Head of caudate nucleus (tissue), 42 donors: ENCODE results near the gene MRAP2.
"Not testable (repeated sequence)": the region's sequence is repeated elsewhere in the genome, so short reads cannot be mapped to it uniquely, and the experiment has no call there.

Experiments
- DNase-seq, 42 donors: peaks; one replicate each; pipeline versions ENCODE4 v3.0.0 to v3.0.0-alpha.2; 2020 to 2021; ENCODE audit warnings: mixed read lengths in 7 of 42
- intact Hi-C: fragments of 100-400 bp; cut with DNase I; formaldehyde crosslinking; loops from one replicate; pipeline ENCODE4 v1.15.0; 2022

Gene MRAP2

DNA sequence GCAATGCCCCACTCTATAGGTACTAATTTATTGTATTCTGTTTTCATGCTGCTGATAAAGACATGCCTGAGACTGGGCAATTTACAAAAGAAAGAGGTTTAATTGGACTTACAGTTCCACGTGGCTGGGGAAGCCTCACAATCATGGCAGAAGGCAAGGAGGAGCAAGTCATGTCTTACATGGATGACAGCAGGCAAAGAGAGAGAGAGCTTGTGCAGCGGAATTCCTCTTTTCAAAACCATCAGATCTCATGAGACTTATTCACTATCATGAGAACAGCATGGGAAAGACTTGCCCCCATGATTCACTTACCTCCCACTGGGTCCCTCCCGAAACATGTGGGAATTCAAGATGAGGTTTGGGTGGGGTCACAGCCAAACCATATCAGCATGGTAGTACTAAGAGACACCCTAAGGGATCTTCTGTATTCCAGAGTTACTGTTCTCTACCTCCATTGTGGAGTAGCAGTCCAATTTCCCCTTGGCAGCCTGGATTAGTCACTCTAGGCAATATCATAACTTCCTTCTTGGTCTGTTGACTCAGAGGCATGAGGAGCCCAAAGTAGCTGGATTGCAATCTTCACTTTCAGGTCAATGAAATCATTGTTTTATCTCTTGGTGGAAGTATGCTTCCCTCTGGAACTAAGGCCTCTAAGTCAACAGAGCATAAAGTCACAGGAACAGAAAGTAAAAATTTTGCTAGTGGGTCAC lies 71.8 kb downstream of the MRAP2 start:
- DNase-seq, intact Hi-C loops: not testable (repeated sequence)

DNA sequence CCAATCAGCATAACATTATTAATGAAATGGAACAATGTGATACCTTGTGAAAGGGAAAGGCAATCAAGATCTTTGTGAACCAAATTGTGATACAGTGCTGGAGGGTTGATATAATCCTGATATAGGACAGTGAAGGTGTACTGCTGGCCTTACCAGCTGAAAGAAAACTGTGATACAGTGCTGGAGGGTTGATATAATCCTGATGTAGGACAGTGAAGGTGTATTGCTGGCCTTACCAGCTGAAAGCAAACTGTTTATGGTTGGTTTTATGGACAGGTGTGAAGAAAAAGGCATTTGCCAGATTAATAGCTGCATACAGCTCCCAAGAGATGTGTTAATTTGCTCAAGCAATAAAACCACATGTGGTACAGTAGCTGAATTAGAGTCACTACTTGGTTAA lies 73.9 kb downstream of the MRAP2 start:
- intact Hi-C loops, result no loop called here
- DNase-seq, result no peak

DNA sequence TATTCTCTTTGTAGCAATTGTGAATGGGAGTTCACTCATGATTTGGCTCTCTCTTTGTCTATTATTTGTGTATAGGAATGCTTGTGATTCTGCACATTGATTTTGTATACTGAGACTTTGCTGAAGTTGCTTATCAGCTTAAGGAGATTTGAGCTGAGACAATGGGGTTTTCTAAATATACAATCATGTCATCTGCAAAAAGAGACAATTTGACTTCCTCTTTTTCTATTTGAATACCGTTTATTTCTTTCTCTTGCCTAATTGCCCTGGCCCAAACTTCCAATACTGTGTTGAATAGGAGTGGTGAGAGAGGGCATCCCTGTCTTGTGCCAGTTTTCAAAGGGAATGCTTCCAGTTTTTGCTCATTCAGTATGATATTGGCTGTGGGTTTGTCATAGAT lies 77.8 kb downstream of the MRAP2 start:
- DNase-seq, result not testable (repeated sequence)

DNA sequence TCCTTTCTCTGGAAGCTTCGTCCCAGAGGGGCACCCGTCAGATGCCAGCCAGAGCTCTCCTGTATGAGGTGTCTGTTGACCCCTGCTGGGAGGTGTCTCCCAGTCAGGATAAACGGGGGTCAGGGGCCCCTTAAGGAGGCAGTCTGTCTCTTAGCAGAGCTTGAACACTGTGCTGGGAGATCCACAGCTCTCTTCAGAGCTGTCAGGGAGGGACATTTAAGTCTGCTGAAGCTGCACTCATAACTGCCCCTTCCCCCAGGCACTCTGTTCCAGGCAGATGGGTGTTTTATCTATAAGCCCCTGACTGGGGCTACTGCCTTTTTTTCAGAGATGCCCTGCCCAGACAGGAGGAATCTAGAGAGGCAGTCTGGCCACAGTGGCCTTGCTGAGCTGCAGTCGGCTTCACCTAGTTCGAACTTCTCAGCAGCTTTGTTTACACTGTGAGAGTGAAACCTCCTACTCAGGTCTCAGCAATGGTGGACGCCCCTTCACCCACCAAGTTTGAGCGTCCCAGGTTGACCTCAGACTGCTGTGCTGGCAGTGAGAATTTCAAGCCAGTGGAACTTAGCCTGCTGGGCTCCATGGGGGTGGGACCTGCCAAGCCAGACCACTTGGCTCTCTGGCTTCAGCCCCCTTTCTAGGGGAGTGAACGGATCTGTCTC lies 81.5 kb downstream of the MRAP2 start:
- intact Hi-C loops, DNase-seq: not testable (repeated sequence)

More for the DNA sequence above, 77.8 kb downstream of the MRAP2 start:
- intact Hi-C loops, result not testable (repeated sequence)

DNA sequence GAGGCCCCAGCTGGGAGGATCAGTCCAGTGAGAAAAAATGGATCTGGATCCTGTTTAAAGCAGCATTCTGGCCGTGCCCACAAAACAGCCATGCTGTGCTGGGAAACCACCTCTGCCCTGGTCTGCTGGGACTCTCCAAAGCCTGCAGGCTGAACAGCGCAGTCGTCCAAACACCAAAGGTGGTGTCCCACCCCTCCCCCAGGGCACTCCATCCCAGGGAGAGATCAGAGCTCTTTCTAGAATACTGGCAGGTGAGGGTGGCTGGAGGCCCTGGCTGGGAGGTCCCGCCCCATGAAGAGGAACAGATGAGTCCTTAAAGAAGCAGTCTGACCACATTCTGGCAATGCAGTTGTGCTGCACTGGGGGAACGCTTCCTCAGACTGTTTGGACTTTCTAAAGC lies 84.6 kb downstream of the MRAP2 start:
- intact Hi-C loops, result no loop called here
- no peak for DNase-seq

DNA sequence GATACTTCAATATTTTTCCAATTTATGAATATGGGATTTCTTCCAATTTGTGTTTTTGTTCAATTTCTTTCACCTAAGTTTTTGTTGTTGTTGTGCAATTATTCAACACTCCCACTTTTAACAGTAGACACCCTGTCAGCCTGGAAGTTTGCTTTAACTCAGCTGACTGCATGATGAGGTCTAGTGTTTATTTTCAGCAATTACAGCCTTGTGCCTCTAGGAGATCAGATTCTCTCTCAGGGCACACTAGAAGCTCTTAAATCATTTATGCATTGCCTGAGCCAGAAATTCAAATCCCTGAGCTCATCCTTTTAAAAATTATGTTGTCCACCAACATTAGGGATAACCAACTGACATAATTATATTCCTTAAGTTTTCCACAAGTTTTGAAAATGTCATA lies 85.7 kb downstream of the MRAP2 start:
- DNase-seq, result no peak
- intact Hi-C loops, result no loop called here

DNA sequence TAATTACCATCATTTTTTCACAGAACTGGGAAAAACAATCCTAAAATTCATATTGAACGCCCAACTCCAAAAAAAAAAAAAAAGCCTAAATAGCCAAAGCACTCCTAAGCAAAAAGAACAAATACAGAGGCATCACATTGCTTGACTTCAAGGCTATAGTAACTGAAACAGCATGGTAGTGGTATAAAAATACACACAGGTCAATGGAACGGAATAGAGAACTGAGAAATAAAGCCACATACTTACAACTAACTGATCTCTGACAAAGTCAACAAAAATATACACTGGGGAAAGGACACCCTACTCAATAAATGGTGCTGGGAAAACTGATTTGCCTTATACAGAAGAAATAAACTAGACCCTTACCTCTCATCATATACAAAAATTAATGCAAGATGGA lies 89.6 kb downstream of the MRAP2 start:
- intact Hi-C loops, result no loop called here
- DNase-seq, result no peak

DNA sequence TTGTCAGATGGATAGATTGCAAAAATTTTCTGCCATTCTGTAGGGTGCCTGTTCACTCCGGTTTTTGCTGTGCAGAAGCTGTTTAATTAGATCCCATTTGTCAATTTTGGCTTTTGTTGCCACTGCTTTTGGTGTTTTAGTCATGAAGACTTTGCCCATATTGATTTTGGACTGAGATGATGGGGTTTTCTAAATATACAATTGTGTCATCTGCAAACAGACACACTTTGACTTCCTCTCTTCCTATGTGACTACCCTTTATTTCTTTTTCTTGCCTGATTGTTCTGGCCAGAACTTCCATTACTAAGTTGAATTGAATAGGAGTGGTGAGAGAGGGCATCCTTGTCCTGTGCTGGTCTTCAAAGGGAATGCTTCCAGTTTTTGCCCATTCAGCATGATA lies 96.0 kb downstream of the MRAP2 start:
- intact Hi-C loops, DNase-seq: not testable (repeated sequence)

DNA sequence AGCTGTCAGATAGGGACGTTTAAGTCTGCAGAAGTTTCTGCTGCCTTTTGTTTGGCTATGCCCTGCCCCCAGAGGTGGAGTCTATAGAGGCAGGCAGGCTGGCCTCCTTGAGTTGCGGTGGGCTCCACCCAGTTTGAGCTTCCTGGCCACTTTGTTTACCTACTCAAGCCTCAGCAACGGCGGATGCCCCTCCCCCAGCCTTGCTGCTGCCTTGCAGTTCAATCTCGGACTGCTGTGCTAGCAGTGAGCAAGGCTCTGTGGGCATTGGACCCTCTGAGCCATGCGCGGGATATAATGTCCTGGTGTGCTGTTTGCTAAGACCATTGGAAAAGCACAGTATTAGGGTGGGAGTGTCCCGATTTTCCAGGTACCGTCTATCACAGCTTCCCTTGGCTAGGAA lies 99.8 kb downstream of the MRAP2 start:
- DNase-seq, intact Hi-C loops: not testable (repeated sequence)

DNA sequence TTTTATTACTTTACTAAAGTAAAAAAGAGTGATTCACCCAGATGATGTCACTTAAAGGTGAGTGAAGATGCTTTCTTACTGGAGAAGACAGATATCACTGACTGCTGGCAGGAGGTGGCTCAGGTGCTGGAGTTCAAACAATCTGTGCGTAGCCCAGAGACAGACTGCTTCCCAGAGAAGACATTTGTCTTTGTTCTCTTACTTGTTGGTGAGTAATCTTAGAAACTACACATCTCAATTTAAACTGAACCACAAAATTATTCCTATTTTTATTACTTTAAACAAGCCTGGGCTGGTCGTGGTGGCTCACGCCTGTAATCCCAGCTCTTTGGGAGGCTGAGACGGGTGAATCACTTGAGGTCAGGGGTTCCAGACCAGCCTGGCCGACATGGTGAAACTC lies 101.7 kb downstream of the MRAP2 start:
- DNase-seq, result no peak
- intact Hi-C loops, result no loop called here

DNA sequence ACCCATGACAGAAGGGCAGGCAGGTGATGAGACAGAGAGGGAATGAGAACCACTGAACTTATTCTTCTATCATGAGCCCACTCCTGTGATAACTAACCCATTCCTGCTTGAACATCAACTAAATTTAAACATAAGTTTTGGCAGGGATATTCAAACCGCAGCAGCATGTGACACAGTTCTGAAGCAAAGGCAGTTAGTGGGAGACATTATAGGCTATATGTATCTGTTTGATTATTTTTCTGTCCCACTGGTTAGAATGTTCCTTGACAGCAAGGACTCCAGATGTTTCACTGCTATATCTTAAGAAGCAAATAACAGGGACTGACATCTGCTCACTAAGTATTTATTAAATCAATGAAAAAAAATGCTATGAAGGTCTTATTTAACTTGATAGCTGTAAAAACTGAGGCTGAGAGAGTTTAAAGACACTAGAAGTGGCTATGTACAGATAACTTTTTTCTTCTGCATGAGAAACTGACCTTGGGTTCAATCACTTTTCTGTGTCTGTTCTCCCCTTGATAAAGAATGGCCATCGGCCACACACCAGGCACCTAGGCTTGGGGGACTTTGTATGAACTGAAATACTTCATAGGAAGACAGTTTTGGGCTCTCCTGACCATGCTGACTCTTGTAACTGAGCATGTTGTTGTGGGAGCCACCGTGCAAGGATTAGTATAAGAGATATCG lies 102.9 kb downstream of the MRAP2 start:
- DNase-seq, result no peak
- intact Hi-C loops, result no loop called here

DNA sequence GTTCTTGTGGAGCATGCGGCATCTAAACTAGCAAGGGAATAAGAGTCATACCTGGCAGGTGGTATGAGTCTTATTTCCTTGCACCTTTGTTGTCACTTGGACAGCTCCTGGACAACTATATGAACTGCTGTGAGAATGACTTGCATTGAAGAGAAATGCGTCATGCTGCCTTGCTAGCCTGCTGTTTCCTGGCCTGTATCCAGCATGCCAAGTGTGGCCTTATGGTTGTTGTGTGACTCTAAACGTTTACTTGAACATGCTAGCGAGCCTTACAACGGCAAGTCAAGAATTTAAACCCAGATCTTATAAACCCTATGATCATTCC lies 103.4 kb downstream of the MRAP2 start:
- intact Hi-C loops, result no loop called here
- no peak for DNase-seq

DNA sequence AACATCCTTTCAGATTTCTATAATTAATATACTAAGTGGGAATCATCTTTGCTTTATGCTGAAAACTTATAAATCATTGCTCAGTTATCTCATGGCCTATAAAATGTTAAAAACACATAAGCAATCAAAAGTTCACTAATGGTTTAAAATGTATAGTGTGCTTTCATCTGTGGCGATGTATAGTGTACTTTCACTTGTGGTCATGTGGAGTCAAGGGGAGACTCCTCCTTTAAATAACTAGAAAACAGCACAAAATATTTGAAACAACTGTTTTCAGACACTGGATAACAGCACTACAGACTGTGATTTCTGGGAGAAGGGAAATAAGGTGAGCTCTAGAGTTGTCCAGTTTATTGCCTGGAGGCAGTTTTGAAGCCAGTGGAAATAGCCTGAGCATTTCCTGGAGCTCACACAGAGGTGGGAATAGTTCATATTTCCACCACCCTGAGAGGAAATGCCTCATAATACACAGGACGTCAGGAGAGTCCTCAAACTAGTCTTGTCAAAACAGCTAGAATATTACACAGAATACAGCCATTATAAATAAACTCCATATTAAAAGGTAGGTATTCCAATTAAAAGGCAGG lies 104.5 kb downstream of the MRAP2 start:
- intact Hi-C loops, result no loop called here
- DNase-seq, result no peak

DNA sequence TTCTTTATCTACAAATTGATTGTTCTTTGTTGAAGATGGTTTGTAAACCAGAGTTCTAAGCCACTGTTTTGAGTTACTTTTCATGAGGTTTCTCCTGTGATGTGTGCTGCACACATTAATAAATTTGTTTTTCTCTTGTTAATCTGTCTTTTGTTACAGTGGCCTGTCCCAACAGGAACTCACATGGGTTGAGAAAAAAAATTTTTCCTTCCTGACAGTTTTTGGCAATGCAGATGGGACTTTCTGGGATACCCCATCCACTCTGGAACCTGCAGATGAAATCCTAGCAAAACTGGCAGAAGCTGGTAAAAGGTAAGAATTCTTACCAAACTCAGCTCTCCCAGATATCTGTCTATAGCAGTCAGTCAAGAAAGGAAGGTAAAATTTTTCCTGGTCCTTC lies 105.7 kb downstream of the MRAP2 start:
- no peak for DNase-seq
- intact Hi-C loops, result no loop called here
